MM.1S (cell line): ENCODE data around the gene TBX2.

ENCODE experiments used
- EZH2 ChIP-seq: fragments of 300-600 bp; sonication (generic); optimal IDR thresholded peaks from 2 replicates; pipeline ENCODE3; 2017; ENCODE audit warnings: low read depth, mild to moderate bottlenecking, antibody characterized with exemption, low read length, mixed read lengths
- EZH2phosphoT487 ChIP-seq: fragments of 300-600 bp; sonication (generic); IDR thresholded peaks from 2 replicates; pipeline ENCODE4 v1.6.1; 2018; ENCODE audit warnings: antibody characterized with exemption, low read length
- TF ChIP-seq, protein P1 (sequence below): fragments of 300-600 bp; sonication (generic); IDR thresholded peaks from 2 replicates; pipeline ENCODE4 v1.5.1; 2016; ENCODE audit warnings: antibody characterized with exemption, low read length, mixed read lengths

DNA sequence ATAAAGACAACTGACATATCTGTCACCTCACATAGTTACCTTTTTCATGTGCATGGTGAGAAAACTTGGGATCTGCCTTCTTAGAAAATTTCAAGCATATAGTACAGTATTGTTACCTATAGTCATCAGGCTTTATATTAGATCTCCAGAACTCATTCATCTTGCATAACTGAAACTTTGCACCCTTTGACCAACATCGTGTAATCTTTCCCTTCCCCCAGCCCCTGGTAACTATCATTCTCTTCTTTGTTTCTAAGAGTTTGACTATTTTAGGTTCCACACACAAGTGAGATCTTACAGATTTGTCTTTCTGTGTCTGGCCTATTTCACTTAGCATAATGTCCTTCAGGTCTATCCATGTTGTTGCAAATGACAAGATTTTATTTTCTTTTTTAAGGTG is 29.6 kb downstream of the TBX2 start:
- TF ChIP-seq, protein P1, sequence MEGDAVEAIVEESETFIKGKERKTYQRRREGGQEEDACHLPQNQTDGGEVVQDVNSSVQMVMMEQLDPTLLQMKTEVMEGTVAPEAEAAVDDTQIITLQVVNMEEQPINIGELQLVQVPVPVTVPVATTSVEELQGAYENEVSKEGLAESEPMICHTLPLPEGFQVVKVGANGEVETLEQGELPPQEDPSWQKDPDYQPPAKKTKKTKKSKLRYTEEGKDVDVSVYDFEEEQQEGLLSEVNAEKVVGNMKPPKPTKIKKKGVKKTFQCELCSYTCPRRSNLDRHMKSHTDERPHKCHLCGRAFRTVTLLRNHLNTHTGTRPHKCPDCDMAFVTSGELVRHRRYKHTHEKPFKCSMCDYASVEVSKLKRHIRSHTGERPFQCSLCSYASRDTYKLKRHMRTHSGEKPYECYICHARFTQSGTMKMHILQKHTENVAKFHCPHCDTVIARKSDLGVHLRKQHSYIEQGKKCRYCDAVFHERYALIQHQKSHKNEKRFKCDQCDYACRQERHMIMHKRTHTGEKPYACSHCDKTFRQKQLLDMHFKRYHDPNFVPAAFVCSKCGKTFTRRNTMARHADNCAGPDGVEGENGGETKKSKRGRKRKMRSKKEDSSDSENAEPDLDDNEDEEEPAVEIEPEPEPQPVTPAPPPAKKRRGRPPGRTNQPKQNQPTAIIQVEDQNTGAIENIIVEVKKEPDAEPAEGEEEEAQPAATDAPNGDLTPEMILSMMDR, result no peak
- TF ChIP-seq EZH2 (no peak), EZH2phosphoT487 (no peak)
